Activated CD4-positive, alpha-beta T cell treated with anti-CD3 and anti-CD28 coated beads for 24 hours (primary cell): ENCODE results near the gene FAF1.

ENCODE experiments used
- DNase-seq, 2 donors: peaks; one replicate each; pipeline ENCODE4 v3.0.0-alpha.2; 2020; ENCODE audit warnings: low read depth in 2 of 2

FAF1 gene

GRCh38 chr1:50978144-50978851 lies 18.2 kb upstream of the FAF1 start:
- no peak for DNase-seq

GRCh38 chr1:50977575-50978143 lies 17.6 kb upstream of the FAF1 start:
- DNase-seq: no peak

GRCh38 chr1:50976890-50977574 lies 17.0 kb upstream of the FAF1 start:
- no peak for DNase-seq

GRCh38 chr1:50976111-50976889 lies 16.2 kb upstream of the FAF1 start:
- no peak for DNase-seq

GRCh38 chr1:50975436-50975835 lies 15.4 kb upstream of the FAF1 start:
- no peak for DNase-seq

- DNase-seq: no peak
These were observed 14.5 kb upstream of the FAF1 start for GRCh38 chr1:50974618-50974935.

- DNase-seq: no peak
These were observed 14.0 kb upstream of the FAF1 start for GRCh38 chr1:50973875-50974617.

- DNase-seq: no peak
These were observed 13.2 kb upstream of the FAF1 start for GRCh38 chr1:50973255-50973654.

- DNase-seq: no peak
These were observed 12.7 kb upstream of the FAF1 start for GRCh38 chr1:50972766-50973165.

GRCh38 chr1:50971748-50972305 lies 11.8 kb upstream of the FAF1 start:
- DNase-seq: no peak

- no peak for DNase-seq
These were observed 11.0 kb upstream of the FAF1 start for GRCh38 chr1:50970931-50971582.

GRCh38 chr1:50970509-50970887 lies 10.4 kb upstream of the FAF1 start:
- DNase-seq: no peak

GRCh38 chr1:50969611-50970508 lies 9.8 kb upstream of the FAF1 start, which contains the start of gene CDKN2C:
Gene CDKN2C (plus strand): TSS chr1:50970245. CDS start chr1:50970369, 124 bp downstream.
- no peak for DNase-seq

- peak in 1 of 2 donors; percentile 12 for DNase-seq
These were observed 8.9 kb upstream of the FAF1 start for GRCh38 chr1:50968821-50969610.

- DNase-seq: peak; percentile 67 to 75
These were observed 8.2 kb upstream of the FAF1 start for GRCh38 chr1:50968158-50968820.

- no peak for DNase-seq
These were observed 7.5 kb upstream of the FAF1 start for GRCh38 chr1:50967416-50968157.

GRCh38 chr1:50966991-50967390 lies 6.9 kb upstream of the FAF1 start:
- DNase-seq: no peak

GRCh38 chr1:50964863-50965262 lies 4.8 kb upstream of the FAF1 start:
- no peak for DNase-seq
